Measurements from ENCODE around the gene MSRB1.
A peak's percentile ranks its signal among the peaks of the same experiment; 100 is the strongest.

Gene MSRB1, protein sequence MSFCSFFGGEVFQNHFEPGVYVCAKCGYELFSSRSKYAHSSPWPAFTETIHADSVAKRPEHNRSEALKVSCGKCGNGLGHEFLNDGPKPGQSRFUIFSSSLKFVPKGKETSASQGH

GRCh38 chr16:1942810-1943726 lies at the start of gene MSRB1:
MSRB1 (minus strand) TSS chr16:1943199; CDS start chr16:1943156, 43 bp downstream.
- peak; percentile 97 for DNase-seq

GRCh38 chr16:1991948-1992703 lies 49.1 kb upstream of the MSRB1 start:
- DNase-seq = peak; percentile 94

- DNase-seq = no peak
Measured at GRCh38 chr16:1991588-1991947, 48.6 kb upstream of the MSRB1 start.

- DNase-seq = peak; percentile 62
Measured at GRCh38 chr16:1991135-1991551, 48.1 kb upstream of the MSRB1 start.

DNA sequence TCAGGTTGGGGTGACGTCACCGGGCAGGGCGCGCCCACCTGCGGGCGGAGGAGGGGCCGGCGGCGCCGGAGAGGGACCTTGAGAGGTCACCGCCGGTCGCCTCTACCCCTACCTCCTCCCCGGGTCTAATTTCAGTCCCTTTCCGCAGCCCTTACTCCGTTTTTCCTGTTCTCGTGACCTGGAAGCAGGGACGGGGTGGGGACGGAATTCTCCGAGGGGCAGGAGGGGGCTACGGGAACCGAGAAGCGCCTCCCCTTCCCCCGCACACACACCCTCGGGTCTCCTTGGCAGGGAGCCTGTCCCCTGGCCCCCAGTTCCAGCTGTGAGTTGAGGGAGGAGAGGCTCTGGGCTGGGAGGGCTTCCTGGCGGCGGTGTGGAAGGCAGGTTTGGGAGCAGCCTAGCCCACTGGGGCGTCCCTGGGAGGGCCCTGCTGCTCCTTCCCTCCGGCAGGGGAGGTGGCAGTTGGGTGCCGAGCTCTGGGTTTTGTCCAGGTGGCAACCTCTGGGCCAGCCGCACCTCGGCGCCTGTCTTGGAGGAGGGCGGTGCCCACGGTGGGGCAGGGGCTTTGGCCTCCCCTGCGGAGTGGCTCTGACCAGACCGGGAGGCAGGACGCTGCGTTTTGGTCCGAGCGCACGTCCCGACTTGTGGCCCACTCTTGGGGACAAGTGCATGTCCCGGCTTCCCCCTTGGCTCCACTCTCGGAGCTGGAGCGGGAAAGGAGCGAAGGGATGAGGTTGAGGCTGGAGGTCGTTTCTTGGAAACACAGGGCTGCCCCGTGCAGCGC lies 47.5 kb upstream of the MSRB1 start:
- peak; percentile 24 for DNase-seq

DNA sequence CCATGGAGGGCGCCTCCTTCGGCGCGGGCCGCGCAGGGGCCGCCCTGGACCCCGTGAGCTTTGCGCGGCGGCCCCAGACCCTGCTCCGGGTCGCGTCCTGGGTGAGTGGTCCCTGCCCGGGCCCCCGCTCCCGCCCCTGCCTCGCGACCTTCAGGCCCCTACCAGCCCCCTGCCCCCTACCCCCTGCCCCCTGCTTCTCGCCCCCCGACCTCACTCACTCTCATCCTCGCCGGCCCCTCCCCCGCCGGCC lies 47.0 kb upstream of the MSRB1 start:
- no peak for DNase-seq

GRCh38 chr16:1989209-1990100 lies 46.5 kb upstream of the MSRB1 start, which contains the start of gene SYNGR3:
SYNGR3 (plus strand) TSS chr16:1989970; CDS start chr16:1990103, 133 bp downstream.
- no peak for DNase-seq

- no peak for DNase-seq
Measured at GRCh38 chr16:1987198-1987597, 44.2 kb upstream of the MSRB1 start.

GRCh38 chr16:1985466-1986150 lies 42.6 kb upstream of the MSRB1 start:
- DNase-seq = no peak

GRCh38 chr16:1984347-1985225 lies 41.6 kb upstream of the MSRB1 start:
- DNase-seq = no peak

DNA sequence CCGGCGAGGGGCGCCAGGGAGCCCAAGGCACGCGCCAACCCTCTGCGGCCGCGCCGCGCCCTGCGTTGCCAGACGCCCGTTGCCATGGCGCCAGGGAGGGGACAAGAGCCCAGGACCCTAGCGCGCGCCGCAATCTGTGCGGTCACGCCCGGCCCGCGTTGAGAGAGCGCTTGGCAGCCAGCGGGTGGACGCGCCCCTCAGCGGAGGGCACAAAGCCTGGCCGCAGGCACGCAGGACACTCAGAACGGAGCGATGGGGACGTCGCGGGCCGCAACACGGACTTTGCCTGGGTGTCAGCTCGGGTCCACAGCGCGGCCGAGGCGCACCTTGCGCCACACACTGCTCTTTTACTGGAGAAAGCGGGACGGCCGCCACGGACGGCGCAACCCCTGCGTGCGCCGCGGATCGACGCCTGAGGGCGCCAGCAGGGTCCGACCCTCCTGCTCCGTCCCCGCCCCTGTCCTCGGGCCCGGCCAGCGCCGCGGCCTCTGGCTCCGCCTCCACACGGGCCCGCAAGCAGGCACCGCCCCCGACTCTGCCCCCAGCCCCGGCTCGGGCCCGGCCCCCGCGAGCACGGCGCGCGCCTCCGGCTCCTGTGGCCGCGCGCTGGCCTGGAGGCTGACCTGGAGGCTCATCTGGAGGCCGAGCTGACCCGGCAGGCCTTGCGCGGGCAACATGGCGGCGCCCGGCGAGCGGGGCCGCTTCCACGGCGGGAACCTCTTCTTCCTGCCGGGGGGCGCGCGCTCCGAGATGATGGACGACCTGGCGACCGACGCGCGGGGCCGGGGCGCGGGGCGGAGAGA lies 40.7 kb upstream of the MSRB1 start, which contains the start of gene GFER:
Gene GFER, plus strand, starts transcription at position 650 of the 803 bp plus-strand sequence. Its CDS starts 26 bp downstream, at position 676.
- peak; percentile 68 for DNase-seq

DNA sequence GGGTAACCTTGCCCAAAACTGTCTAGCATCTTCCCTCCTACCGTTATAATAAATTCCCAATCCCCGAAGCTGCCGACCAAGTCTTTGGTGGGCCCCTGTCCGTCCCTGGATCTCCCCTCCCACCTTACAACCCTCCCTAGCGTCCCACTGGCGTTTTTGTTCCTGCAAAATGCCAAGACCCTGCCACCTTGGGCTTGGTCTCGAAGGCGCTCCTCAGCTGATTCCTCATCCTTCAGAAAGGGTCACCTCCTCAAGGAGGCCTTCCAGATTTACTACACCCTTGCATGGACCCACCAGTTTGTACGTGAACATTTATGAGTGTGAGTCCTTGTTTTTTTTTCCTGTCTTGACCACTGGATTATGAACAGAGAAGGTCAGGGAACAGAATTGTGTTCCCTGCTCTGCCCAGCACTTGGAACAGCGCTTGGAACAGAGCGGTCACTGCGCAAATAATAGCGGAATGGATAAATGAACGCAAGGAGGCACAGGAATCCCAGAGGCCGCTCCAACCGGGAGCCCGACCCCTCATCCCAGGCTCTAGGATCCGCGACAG lies 40.1 kb upstream of the MSRB1 start:
- no peak for DNase-seq

- DNase-seq = no peak
Measured at GRCh38 chr16:1982013-1982433, 39.0 kb upstream of the MSRB1 start.

DNA sequence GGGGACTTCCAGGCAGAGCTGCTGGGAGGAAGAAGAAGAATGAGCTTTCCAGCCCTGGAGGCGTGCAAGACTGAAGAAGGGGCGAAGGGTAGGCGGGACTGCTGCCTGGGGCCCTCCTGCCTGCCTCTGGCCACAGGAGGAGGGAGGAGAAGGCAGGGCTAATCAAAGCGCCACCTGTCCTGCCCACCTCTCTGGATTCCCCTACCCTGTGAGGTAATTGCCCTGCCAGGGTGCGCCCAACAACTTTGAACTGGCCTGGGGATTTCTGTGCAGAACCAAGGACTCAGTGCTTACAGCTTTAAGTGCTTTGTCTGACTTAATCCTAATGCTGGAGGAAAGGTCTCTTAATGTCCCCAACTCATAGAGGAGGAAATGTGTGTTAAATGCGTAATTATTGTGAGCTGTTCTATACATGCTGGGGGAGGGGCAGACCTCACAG lies 38.4 kb upstream of the MSRB1 start, which contains the start of gene NOXO1:
Gene NOXO1, minus strand, starts transcription at position 72 of the 439 bp plus-strand sequence. CDS start 290 bp downstream, outside the sequence.
- no peak for DNase-seq

GRCh38 chr16:1980770-1981087 lies 37.7 kb upstream of the MSRB1 start:
- DNase-seq = no peak

GRCh38 chr16:1980030-1980769 lies 37.2 kb upstream of the MSRB1 start:
- DNase-seq = no peak

DNA sequence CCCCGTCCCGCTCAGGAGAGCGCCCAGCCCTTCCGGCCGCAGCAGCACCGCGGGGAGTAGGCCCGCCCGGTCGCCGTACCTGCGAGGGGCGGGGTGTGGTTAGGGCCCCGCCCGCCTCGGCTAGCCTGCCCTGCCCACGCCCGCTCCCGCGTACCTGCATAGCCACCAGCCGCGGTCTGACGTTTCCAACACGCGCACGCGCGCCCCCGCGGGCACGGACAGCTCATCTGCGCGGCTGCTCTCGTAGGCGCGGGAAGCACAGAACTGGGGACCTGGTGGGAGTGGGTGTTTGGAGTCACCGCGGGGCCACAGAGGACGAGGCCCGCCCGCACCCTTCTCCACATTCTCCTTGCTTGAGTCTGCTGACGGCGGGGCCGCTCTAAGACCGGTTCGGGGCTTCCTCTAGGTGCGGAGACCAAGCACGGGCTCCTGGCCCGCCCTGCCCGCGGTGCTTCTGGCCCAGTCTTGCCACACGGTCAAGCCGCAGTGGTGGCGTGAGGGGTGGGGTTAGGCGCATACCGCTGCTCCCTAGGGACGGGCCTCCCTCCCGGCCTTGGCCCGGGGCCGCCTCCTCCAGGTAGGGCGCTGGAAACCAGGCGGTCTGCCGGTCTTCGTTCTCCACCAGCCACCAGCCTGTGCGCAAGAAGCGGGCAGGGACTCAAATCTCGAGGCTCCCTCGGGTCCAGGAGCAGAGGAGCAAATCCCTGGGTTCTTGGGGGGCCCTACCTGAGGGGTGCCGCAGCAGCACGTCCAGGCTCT lies 36.5 kb upstream of the MSRB1 start:
- no peak for DNase-seq

Measured in CD4-positive, alpha-beta T cell treated with Interleukin-4 for 4 hours (primary cell).